GM23248 (cell line): ENCODE measurements around the gene MS4A4E. TPM values are rescaled to one million over a fixed set of nuclear protein-coding genes. Genes with fewer than 3 reads are reported as not detected.
"Not testable (repeated sequence)": the region's sequence is repeated elsewhere in the genome, so short reads cannot be mapped to it uniquely, and the experiment has no call there.

Experiments used
- DNase-seq: peaks from one replicate; pipeline ENCODE4 v3.0.0-alpha.2; 2015
- H2AFZ ChIP-seq: fragments of 200-600 bp; sonication (generic); 2 replicates; pipeline ENCODE4 v1.6.1; 2016; ENCODE audit warnings: antibody characterized with exemption
- H3F3A ChIP-seq: fragments of 200-600 bp; sonication (generic); 2 replicates; pipeline ENCODE4 v1.6.1; 2016; ENCODE audit warnings: mild to moderate bottlenecking, antibody characterized with exemption, mixed run types; ENCODE audit not compliant: insufficient read depth
- H3K27ac ChIP-seq: fragments of 200-600 bp; sonication (generic); 2 replicates; pipeline ENCODE4 v1.5.1; 2016; ENCODE audit warnings: mild to moderate bottlenecking
- H3K27me3 ChIP-seq: fragments of 200-600 bp; sonication (generic); replicated peaks from 2 replicates; pipeline ENCODE4 v1.6.1; 2016; ENCODE audit warnings: mild to moderate bottlenecking; ENCODE audit not compliant: insufficient read depth
- H3K36me3 ChIP-seq: fragments of 200-600 bp; sonication (generic); 2 replicates; pipeline ENCODE4 v1.6.1; 2016; ENCODE audit warnings: low read depth, mild to moderate bottlenecking
- H3K4me1 ChIP-seq: fragments of 200-600 bp; sonication (generic); 2 replicates; pipeline ENCODE4 v1.6.1; 2016; ENCODE audit warnings: mild to moderate bottlenecking; ENCODE audit not compliant: insufficient read depth
- H3K4me2 ChIP-seq: fragments of 200-600 bp; sonication (generic); one replicate; pipeline ENCODE4 v1.6.1; 2016; ENCODE audit warnings: mild to moderate bottlenecking; ENCODE audit not compliant: unreplicated experiment
- H3K4me3 ChIP-seq: fragments of 200-600 bp; sonication (generic); 2 replicates; pipeline ENCODE4 v1.5.1; 2016; ENCODE audit warnings: mild to moderate bottlenecking
- H3K79me2 ChIP-seq: fragments of 200-600 bp; sonication (generic); 2 replicates; pipeline ENCODE4 v1.6.1; 2016; ENCODE audit warnings: mild to moderate bottlenecking; ENCODE audit not compliant: insufficient read depth
- H3K9ac ChIP-seq: fragments of 200-600 bp; sonication (generic); 2 replicates; pipeline ENCODE4 v1.6.1; 2016; ENCODE audit warnings: mild to moderate bottlenecking
- H3K9me2 ChIP-seq: fragments of 200-600 bp; sonication (generic); 2 replicates; pipeline ENCODE4 v1.6.1; 2016; ENCODE audit warnings: mixed run types, mild to moderate bottlenecking, moderate library complexity; ENCODE audit not compliant: insufficient read depth
- H3K9me3 ChIP-seq: fragments of 200-600 bp; sonication (generic); one replicate; pipeline ENCODE4 v1.6.1; 2017; ENCODE audit warnings: low read depth
- H4K20me1 ChIP-seq: fragments of 200-600 bp; sonication (generic); 2 replicates; pipeline ENCODE4 v1.6.0; 2016; ENCODE audit not compliant: insufficient read depth
- EZH2 ChIP-seq: fragments of 200-600 bp; sonication (generic); IDR thresholded peaks from 2 replicates; pipeline ENCODE4 v1.6.1; 2018; ENCODE audit warnings: antibody characterized with exemption, mild to moderate bottlenecking; ENCODE audit not compliant: insufficient read depth, poor library complexity, severe bottlenecking
- EZH2phosphoT487 ChIP-seq: fragments of 200-600 bp; sonication (generic); IDR thresholded peaks from 2 replicates; pipeline ENCODE4 v1.6.1; 2018; ENCODE audit warnings: antibody characterized with exemption, moderate library complexity, mild to moderate bottlenecking, low read depth; ENCODE audit not compliant: insufficient read depth
- WGBS, 2 experiments: methylation state at CpG; one replicate each; pipeline ENCODE4 v1.1.6; 2015 to 2017; ENCODE audit warnings: low lambda C conversion rate in 2 of 2, low coverage in 1 of 2; ENCODE audit errors: missing lambda C conversion rate in 2 of 2; 5-methylcytosine and 5-hydroxymethylcytosine counted together
- in situ Hi-C: fragments of 300-500 bp; cut with MboI; formaldehyde crosslinking; loops from 2 replicates; pipeline ENCODE4 v1.15.0; 2020
- polyA plus RNA-seq: library from polyadenylated mRNA; unstranded; fragments of >200 nt; fragmentation: Nextera tagmentation; extraction: Ambion mirVana; gene quantifications from 2 replicates; pipeline ENCODE4 v1.2.1, GENCODE V29; 2016
- total RNA-seq: library from RNA; depleted of rRNA; stranded (reverse); fragments of >200 nt; shearing (Covaris generic); gene quantifications from 2 replicates; pipeline ENCODE4 v1.2.3, GENCODE V29; 2014

The MS4A4E gene
- total and polyA plus RNA-seq, 2 experiments from 2014 or later = not detected

- Histone ChIP-seq H3K9me2 (no peaks in the 10 kb centered on the region), H3F3A (no peaks in the 10 kb centered on the region), H2AFZ (no peak overlapping the region), H3K9ac (no peak overlapping the region), H3K4me2 (no peak overlapping the region), H3K4me3 (no peak overlapping the region), H3K4me1 (no peaks in the 10 kb centered on the region), H3K9me3 (no peaks in the 10 kb centered on the region), H4K20me1 (no peaks in the 10 kb centered on the region), H3K36me3 (no peaks in the 10 kb centered on the region), H3K79me2 (no peaks in the 10 kb centered on the region), H3K27ac (no peak overlapping the region), H3K27me3 (no peaks in the 10 kb centered on the region)
- TF ChIP-seq EZH2 (no peak), EZH2phosphoT487 (no peak)
- WGBS, 2 experiments = 45 to 66% methylated on average over 3 of the region's 3 CpGs
- DNase-seq = no peak
- in situ Hi-C loops = no loop called here
These were observed 48.4 kb downstream of the MS4A4E start for GRCh38 chr11:60194511-60194910.

GRCh38 chr11:60193687-60194433 lies 49.1 kb downstream of the MS4A4E start:
- DNase-seq = peak; percentile 66
- H3K9me3 ChIP-seq = no peaks in the 10 kb centered on the region
- H3K27ac ChIP-seq = no peak overlapping the region
- no peaks in the 10 kb centered on the region for H3K36me3 ChIP-seq
- in situ Hi-C loops = no loop called here
- H3K4me1 ChIP-seq = no peaks in the 10 kb centered on the region
- H3K9ac ChIP-seq = no peak overlapping the region
- WGBS, 2 experiments = 22 to 40% methylated on average over 1 of the region's 1 CpG
- no peaks in the 10 kb centered on the region for H3K27me3 ChIP-seq
- no peak for TF ChIP-seq EZH2
- no peak for TF ChIP-seq EZH2phosphoT487
- H3K9me2 ChIP-seq = no peaks in the 10 kb centered on the region
- H3F3A ChIP-seq = no peaks in the 10 kb centered on the region
- no peaks in the 10 kb centered on the region for H4K20me1 ChIP-seq
- no peaks in the 10 kb centered on the region for H3K79me2 ChIP-seq
- no peak overlapping the region for H3K4me2 ChIP-seq
- H3K4me3 ChIP-seq = no peak overlapping the region
- no peak overlapping the region for H2AFZ ChIP-seq

GRCh38 chr11:60192564-60192963 lies 50.4 kb downstream of the MS4A4E start:
- H2AFZ ChIP-seq, in situ Hi-C loops, H3K9me3 ChIP-seq, H3K9ac ChIP-seq, H3K36me3 ChIP-seq, H3K9me2 ChIP-seq, H4K20me1 ChIP-seq, H3K4me1 ChIP-seq, H3F3A ChIP-seq, H3K27me3 ChIP-seq, DNase-seq, H3K4me2 ChIP-seq, H3K27ac ChIP-seq, H3K4me3 ChIP-seq, H3K79me2 ChIP-seq: not testable (repeated sequence)
- WGBS, 2 experiments = 42 to 50% methylated on average over 4 of the region's 4 CpGs

GRCh38 chr11:60188481-60188880 lies 54.5 kb downstream of the MS4A4E start:
- H4K20me1 ChIP-seq, H2AFZ ChIP-seq, H3K36me3 ChIP-seq, H3K4me3 ChIP-seq, DNase-seq, H3K4me1 ChIP-seq, H3K9me2 ChIP-seq, H3F3A ChIP-seq, H3K9ac ChIP-seq, H3K27ac ChIP-seq, H3K4me2 ChIP-seq, H3K9me3 ChIP-seq, H3K27me3 ChIP-seq, in situ Hi-C loops, H3K79me2 ChIP-seq: not testable (repeated sequence)
- WGBS, 2 experiments = 2 to 7% methylated on average over 3 of the region's 3 CpGs

- H3F3A ChIP-seq, H3K36me3 ChIP-seq, H3K9me2 ChIP-seq, H3K27me3 ChIP-seq, H3K4me1 ChIP-seq, H2AFZ ChIP-seq, H3K9me3 ChIP-seq, H3K4me2 ChIP-seq, H3K4me3 ChIP-seq, H3K9ac ChIP-seq, in situ Hi-C loops, H4K20me1 ChIP-seq, DNase-seq, H3K27ac ChIP-seq, H3K79me2 ChIP-seq: not testable (repeated sequence)
- 22 to 24% methylated on average over 2 of the region's 2 CpGs for WGBS, 2 experiments
These were observed 56.8 kb downstream of the MS4A4E start for GRCh38 chr11:60186128-60186527.

- DNase-seq, H3K27ac ChIP-seq, H3F3A ChIP-seq, H3K4me3 ChIP-seq, H3K9me3 ChIP-seq, H2AFZ ChIP-seq, H3K9ac ChIP-seq, H4K20me1 ChIP-seq, H3K4me2 ChIP-seq, H3K9me2 ChIP-seq, H3K36me3 ChIP-seq, in situ Hi-C loops, H3K79me2 ChIP-seq, H3K27me3 ChIP-seq, H3K4me1 ChIP-seq: not testable (repeated sequence)
- 3 to 11% methylated on average over 2 of the region's 2 CpGs for WGBS, 2 experiments
These were observed 57.5 kb downstream of the MS4A4E start for GRCh38 chr11:60185512-60185827.
